WI38 (cell line): ENCODE results near the gene CHD1.

Source experiments
- H3K4me3 ChIP-seq: 2 replicates; pipeline ENCODE4 v1.5.1; 2011; ENCODE audit warnings: low read depth, mild to moderate bottlenecking, control low read depth, low read length
- TF ChIP-seq, protein P1 (sequence below): IDR thresholded peaks from 2 replicates; pipeline ENCODE4 v1.5.1; 2012; ENCODE audit warnings: low read depth, mild to moderate bottlenecking, control low read depth, low read length

CHD1 gene

DNA sequence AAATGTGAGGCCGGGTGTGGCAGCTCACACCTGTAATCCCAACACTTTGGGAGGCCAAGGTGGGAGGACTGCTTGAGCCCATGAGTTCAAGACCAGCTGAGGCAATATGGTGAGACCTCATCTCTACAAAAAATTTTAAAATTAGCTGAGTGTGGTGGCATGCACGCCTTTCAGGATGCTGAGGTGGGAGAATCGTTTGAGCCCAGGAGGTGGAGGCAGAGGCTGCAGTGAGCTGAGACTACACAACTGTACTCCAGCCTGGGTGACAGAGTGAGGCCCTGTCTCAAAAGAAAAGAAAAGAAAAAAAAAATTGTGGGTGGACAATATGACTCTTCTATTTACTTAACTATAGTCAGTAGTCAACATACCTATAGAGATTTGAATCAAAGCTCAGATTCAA is 4.8 kb downstream of the CHD1 start:
- no peak overlapping the region for H3K4me3 ChIP-seq
- TF ChIP-seq, protein P1, sequence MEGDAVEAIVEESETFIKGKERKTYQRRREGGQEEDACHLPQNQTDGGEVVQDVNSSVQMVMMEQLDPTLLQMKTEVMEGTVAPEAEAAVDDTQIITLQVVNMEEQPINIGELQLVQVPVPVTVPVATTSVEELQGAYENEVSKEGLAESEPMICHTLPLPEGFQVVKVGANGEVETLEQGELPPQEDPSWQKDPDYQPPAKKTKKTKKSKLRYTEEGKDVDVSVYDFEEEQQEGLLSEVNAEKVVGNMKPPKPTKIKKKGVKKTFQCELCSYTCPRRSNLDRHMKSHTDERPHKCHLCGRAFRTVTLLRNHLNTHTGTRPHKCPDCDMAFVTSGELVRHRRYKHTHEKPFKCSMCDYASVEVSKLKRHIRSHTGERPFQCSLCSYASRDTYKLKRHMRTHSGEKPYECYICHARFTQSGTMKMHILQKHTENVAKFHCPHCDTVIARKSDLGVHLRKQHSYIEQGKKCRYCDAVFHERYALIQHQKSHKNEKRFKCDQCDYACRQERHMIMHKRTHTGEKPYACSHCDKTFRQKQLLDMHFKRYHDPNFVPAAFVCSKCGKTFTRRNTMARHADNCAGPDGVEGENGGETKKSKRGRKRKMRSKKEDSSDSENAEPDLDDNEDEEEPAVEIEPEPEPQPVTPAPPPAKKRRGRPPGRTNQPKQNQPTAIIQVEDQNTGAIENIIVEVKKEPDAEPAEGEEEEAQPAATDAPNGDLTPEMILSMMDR, result no peak

- no peak overlapping the region for H3K4me3 ChIP-seq
- TF ChIP-seq, protein P1, result no peak
Measured at GRCh38 chr5:98921947-98922505, 6.8 kb downstream of the CHD1 start.

- no peak overlapping the region for H3K4me3 ChIP-seq
Measured at GRCh38 chr5:98917433-98917832, 11.4 kb downstream of the CHD1 start.

GRCh38 chr5:98916540-98916939 is 12.3 kb downstream of the CHD1 start:
- TF ChIP-seq, protein P1, result no peak
- no peak overlapping the region for H3K4me3 ChIP-seq

More at GRCh38 chr5:98917433-98917832, 11.4 kb downstream of the CHD1 start:
- TF ChIP-seq, protein P1, result no peak

DNA sequence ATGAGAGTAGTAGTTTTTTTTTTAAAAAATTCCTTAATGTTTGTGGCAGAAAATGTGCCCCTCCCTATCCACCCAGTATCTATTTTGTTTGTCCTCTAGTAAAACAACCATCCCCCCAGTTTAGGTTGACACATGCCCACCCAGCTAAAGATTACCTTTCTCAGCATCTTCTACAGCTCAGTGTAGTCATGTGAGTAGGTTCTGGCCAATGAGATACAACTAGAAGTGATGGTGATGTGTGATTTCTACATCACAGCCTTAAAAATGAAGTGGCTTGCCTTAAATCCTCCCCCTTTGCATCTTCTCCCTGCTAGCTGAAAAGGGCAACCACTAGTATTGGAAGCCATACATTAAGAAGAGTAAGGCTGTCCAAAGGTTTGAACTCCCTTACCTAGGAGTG is 14.9 kb downstream of the CHD1 start:
- TF ChIP-seq, protein P1, result no peak
- H3K4me3 ChIP-seq, result no peak overlapping the region

GRCh38 chr5:98911280-98912040 is 17.3 kb downstream of the CHD1 start:
- TF ChIP-seq, protein P1, result no peak
- H3K4me3 ChIP-seq, result no peak overlapping the region

GRCh38 chr5:98909363-98909762 is 19.4 kb downstream of the CHD1 start:
- H3K4me3 ChIP-seq, result no peak overlapping the region
- TF ChIP-seq, protein P1, result no peak
